HG02623 (cell line): ENCODE measurements around the gene MIPOL1.
"Not testable (repeated sequence)": the region's sequence is repeated elsewhere in the genome, so short reads cannot be mapped to it uniquely, and the experiment has no call there.

ENCODE experiments used
- ATAC-seq: cut with Tn5 transposase; IDR thresholded peaks from one replicate; pipeline ENCODE4 v1.9.1; 2021; ENCODE audit warnings: moderate library complexity; ENCODE audit not compliant: unreplicated experiment

The MIPOL1 gene

DNA sequence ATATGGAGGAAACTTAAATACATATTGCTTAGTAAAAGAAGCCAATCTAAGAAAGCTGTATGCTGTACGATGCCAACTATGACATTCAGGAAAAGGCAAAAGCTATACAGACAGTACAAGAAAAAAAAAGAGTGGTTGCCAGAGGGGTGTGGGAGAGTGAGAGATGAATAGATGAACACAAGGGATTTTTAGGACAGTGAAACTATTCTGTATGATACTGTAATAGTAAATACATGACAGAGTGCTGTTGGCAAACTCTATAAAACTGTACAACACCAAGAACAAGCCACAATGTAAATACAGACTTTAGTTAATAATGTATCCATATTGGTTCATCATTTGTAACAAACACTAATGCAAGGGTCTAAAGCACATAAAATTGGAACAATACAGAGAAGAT, 10.9 kb upstream of the MIPOL1 start:
- ATAC-seq, result no peak

DNA sequence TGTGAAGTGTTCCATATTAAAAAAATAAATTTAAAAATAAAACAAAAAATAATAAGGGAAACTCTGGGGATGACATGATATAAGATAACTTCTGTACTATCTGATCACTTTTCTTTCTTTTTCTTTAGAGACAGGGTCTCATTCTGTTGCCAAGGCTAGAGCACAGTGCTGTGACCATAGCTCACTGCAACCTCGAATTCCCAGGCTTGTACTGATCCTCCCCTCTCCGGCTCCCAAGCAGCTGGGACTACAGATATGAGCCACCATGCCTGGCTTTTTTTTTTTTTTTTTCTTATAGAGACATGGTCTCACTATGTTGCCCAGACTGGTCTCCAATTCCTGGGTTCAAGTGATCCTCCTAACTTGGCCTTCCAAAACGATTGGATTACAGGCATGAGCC, 10.4 kb upstream of the MIPOL1 start:
- no peak for ATAC-seq

DNA sequence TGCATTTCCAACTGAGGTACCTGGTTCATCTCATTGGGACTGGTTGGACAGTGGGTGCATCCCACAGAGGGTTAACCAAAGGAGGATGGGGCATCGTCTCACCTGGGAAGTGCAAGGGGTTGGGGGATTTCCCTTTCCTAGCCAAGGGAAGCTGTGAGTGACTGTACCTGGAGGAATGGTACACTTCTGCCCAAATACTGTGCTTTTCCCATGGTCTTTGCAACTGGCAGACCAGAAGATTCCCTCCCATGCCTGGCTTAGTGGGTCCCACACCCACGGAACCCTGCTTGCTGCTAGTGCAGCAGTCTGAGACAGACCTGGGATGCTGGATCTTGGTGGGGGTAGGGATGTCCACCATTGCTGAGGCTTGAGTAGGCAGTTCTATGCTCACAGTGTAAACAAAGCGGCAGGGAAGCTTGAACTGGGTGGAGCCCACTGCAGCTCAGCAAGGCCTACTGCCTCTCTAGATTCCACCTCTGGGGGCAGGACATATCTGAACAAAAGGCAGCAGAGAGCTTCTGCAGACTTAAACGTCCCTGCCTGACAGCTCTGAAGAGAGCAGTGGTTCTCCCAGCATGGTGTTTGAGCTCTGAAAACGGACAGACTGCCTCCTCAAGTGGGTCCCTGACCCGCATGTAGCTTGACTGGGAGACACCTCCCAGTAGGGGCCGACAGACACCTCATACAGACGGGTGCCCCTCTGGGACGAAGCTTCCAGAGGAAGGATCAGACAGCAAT, 9.7 kb upstream of the MIPOL1 start:
- ATAC-seq, result not testable (repeated sequence)

DNA sequence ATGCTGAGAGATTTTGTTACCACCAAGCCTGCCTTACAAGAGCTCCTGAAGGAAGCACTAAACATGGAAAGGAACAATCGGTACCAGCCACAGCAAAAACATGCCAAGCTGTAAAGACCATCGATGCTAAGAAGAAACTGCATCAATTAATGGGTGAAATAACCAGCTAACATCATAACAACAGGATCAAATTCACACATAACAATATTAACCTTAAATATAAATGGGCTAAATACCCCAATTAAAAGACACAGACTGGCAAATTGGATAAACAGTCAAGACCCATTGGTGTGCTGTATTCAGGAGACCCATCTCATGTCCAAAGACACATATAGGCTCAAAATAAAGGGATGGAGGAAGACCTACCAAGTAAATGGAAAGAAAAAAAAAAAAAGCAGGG, 8.0 kb upstream of the MIPOL1 start:
- ATAC-seq, result not testable (repeated sequence)

DNA sequence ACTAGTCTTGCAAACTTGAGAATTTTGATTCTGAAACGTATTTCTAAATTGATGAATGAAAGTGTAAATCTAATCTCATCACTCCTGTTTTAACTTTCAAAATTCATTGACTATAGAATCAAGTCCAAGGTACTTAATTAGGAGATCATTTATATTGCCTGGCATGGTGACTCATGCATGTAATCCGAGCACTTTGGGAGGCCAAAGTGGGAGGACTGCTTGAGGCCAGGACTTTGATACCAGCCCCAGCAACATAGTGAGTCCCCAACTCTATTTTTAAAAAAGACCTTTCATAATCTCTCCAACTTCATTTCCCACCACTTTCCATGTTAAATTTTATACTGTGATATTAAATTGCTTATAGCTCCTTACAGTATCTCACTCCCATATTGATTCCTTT, 3.0 kb upstream of the MIPOL1 start:
- no peak for ATAC-seq

DNA sequence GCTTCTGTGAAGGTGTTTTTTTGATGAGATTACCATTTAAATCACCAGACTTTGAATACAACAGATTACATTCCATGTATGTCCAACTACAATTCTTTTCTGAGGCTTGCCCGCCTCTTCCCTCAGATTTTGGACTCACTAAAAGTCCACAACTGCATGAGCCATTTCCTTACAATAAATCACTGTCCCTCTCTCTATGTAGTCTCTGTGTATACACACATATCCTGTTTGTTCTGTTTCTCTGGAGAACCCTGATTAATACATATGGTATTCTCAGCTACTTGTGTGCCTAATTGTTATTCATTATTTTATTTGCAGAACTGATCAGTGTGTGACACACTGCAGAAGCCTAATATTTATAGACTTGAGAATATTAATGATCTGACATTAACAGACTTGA, 2.4 kb upstream of the MIPOL1 start:
- ATAC-seq, result no peak

DNA sequence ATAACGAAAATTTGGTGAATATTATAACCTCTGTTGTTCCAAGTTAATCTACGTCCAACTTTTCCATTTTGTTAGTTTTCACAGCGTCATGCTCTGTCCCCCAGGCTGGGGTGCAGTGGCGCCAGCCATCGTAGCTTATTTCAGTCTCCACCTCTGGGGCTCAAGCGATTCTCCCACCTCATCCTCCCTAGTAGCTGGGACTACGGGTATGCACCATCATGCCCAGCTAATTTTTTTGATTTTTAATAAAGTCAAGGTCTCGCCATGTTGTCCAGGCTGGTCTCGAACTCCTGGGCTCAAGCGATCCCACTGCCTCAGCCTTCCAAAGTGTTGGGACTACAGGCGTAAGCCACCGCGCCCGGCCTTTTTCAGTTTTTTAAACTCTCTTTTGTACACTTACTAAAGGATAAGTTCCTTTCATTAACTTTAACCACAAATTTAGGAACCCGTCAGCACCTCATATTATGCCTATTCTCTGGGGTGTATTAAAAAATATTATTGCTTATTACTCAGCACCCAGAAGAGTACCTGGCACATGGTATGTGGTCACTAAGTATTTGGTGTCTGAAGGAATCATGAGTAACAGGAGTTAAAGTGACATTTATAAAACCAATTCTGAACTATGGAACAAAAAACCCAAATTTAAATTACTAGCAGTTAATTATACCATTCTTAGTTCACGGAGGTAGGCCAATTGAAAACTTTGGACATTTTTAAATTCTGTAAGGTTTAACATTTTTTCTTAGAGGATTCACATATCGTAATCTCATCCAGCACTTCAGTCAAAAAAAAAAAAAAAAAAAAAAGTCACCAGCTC, 925 bp upstream of the MIPOL1 start:
- no peak for ATAC-seq

DNA sequence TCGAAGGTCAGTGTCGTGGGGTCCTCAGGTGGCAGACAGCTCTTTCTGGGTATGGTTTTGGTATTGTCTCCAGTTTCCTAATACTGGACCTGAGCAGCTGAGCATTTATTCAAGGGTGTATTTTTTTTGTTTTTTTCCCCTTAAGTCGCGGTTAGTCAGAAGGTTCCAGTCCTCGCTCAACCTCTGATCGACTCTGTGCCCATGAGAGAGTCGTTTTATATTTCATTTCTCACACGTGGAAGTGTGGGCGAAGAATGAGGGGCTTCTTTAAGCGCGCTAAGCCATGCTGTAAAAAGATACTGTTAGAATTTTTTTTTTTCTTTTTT, 499 bp downstream of the MIPOL1 start:
- ATAC-seq, result no peak

DNA sequence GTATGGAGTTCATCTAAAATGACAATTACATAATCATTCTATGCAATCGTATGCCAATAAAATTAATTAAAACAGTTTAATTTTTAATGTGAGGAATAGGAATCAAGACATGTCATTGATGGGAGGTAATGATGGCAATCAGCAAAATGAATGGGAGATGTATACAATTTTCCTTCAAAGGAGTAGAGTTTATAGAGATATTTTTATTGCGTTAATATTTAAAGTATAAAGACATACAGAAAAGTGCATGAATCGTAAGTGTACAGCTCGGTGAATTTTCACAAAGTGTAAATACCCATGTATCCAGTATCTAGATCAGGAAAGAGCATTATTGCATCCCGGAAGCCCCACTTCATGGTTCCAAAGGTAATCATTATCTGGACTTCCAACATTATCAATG, 1.2 kb downstream of the MIPOL1 start:
- ATAC-seq, result no peak

DNA sequence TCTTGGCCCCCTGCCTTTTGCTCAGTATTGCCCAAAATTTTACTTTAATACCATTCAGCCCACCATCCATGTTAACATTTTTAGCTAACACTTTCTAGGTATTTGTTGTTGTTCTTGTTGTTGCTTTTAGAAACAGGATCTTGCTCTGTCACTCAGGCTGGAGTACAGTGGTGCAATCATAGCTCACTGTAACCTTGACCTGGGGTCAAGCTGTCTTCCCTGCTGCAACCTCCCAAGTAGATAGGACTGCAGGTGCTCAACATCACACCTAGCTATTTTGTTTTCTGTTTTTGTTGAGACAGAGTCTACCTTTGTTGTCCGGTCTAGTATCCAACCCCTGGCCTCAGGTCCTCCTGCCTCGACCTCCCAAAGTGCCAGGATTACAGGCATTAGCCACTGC, 4.0 kb downstream of the MIPOL1 start:
- no peak for ATAC-seq

DNA sequence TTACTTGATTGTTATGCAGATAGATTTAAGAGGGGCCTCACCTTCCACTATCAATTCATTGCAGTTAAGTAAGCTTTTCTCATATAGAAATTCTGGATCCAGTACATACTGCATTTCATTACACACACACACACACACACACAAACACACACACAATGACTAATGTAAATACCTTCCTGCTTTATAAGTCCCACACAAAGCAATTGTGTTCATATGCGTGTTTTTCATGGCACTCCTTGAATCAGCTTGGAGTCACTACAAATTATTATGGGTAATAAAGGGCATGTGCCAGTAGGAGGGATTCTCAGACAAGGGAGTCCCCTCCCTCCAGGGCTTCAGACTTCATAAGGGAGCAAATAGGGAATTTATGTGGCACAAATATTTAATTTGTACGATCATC, 4.5 kb downstream of the MIPOL1 start:
- ATAC-seq, result no peak

DNA sequence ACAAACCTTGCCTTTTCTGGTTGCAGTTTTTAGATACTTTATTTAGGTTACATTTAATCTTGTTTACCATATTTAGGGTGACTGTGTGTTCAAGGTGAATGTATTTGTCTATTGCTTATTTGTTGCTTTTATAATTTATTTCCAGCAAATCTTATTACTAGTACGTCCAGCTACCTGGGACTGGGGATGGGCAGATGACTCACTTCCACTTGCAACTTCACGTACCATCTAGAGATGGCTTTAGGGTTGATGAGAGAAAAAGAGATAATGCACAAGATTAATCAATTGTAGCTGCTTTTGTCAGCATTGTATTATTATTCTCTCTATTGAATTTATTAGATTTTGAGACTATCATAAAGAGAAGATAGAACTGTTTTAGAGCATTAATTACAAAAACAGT, 5.1 kb downstream of the MIPOL1 start:
- ATAC-seq, result no peak

DNA sequence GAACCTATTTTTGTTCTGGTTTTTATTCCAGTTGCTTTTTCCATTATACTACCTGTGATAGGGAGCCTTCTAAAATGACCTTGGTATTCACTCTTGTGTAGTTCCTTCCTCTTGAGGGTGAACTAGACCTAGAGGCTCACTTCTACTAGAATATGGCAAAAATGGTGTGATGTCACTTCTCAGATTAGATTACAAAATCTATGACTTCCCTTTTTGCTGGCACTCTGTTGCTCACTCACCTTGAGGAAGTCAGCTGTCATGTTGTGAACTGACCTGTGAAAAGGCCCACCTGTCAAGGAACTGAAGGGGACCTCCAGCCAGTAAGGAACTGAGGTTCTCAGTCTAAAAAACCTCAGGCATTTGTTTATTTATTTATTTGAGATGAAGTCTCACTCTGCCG, 5.7 kb downstream of the MIPOL1 start:
- ATAC-seq, result no peak

DNA sequence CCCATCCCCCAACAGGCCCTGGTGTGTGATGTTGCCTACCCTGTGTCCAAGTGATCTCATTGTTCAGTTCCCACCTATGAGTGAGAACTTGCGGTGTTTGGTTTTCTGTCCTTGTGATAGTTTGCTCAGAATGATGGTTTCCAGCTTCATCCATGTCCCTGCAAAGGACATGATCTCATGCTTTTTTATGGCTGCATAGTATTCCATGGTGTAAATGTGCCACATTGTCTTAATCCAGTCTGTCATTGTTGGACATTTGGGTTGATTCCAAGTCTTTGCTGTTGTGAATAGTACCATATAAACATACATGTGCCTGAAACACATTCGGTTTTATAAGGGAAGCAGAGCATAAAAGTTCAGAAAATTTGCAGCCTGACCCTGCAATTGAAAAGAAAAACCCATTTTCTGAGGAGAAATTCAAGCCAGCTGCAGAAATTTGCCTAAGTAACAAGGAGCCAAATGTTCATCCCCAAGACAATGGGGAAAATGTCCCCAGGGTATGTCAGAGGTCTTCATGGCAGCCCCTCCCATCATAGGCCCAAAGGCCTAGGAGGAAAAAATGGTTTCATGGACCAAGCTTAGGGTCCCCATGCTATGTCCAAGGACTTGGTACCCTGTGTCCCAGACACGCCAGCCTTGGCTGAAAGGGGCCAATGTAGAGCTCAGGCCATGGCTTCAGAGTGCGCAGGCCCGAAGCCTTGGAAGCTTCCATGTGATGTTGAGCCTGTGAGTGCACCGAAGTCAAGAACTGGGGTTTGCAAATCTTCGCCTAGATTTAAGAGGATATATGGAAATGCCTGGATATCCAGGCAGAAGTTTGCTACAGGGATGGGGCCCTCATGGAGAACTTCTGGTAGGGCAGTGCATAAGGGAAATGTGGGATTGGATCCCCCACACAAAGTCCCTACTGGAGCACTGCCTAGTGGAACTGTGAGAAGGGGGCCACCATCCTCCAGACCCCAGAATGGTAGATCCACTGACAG, 8.2 kb downstream of the MIPOL1 start:
- ATAC-seq, result not testable (repeated sequence)

DNA sequence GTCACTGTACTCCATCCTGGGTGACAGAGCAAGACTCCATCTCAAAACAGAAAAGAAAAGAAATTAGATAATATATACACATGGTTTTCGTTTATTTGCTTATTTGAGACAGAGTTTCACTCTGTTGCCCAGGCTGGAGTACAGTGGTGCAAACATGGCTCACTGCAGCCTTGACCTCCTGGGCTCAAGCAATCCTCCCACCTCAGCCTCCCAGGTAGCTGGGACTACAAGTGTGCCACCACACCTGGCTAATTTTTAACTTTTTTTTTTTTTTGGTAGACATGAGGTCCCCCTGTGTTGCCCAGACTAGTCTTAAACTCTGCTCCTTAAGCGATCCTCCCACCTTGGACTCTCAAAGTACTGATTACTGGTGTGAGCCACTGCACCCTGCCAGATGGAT, 11.9 kb downstream of the MIPOL1 start:
- not testable (repeated sequence) for ATAC-seq

DNA sequence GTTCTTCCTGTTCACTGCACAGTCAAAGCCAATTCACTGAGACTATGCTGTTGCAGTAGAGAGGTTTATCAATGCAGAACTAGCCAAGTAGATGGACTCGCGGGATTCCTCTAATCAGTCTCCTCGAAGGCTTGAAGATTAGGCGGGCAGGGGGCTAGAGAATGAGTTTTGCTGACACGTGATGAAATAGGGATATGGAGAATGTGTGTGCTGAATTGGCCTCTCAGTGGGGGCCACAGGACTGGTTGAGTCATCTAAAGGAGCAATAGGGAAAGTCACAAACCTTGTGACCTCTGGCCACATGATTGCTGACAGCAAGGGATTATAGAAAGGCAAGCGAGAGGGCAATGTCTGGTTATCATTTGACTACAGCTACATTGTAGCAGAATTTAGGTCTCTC, 12.7 kb downstream of the MIPOL1 start:
- no peak for ATAC-seq

DNA sequence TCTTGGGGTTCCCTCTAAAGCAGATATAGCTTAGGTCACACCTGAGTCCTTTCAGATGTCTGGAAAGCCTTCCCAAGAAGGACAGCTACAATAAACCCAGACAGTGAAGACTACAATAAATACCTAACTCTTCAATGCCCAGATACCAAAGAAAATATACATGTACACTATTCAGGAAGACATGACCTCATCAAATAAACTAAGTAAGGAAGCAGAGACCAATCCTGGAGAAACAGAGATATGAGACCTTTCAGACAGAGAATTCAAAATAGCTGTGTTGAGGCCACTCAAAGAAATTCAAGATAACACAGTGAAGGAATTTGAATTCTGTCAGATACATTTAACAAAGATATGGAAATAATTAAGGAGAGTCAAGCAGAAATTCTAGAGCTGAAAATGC, 15.3 kb downstream of the MIPOL1 start:
- no peak for ATAC-seq

DNA sequence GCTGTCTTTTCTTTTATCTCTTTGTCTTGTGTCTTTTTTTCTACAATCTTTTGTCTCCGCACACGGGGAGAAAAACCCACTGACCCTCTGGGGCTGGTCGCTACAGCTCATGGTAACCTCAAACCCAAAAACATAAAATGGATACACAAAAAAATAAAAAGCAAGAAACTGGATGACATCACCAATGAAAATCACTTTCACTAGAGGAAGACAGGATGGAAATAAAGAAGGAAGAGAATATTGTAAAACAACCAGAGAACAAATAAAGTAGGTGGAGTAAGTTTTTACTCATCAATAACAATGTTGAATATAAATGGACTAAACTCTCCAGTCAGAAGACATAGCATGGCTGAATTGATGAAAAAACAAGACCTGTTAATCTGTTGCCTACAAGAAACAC, 17.6 kb downstream of the MIPOL1 start:
- no peak for ATAC-seq

DNA sequence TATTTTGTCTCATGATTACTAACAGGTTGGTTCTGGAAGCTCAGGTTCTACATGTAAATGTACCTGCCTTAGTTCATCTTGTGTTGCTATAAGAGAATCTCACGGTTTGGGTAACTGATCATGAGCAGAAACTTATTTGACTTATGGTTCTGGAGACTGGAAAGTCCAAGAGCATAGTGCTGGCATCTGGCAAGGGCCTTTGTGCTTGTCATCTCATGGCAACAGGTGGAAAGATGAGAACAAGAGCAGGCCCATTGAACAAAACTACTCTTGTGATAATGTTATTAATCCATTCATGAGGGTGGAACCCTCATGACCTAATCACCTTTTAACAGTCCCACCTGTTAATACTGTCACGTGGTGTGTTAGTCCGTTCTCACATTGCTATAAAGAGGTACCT, 23.3 kb downstream of the MIPOL1 start:
- ATAC-seq, result no peak

DNA sequence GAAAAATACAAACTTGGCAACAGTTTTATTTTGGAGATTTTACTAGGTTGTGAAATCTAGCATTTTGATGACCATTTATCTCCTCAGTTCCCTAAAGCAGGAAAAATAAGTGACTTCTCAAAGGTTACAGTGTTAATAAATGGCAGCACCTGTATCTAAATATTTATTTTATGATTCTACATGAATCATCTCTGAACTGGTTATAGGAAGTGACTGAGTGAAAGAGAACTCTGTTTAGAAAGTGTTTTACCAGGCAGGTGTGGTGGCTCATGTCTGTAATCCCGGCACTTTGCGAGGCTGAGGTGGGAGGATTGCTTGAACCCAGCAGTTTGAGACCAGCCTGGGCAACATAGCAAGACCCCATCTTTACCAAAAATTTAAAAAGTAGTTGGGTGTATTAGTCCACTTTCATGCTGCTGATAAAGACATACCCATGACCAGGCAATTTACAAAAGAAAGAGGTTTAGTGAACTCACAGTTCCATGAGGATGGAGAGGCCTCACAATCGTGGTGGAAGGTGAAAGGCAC, 26.3 kb downstream of the MIPOL1 start:
- ATAC-seq, result no peak

DNA sequence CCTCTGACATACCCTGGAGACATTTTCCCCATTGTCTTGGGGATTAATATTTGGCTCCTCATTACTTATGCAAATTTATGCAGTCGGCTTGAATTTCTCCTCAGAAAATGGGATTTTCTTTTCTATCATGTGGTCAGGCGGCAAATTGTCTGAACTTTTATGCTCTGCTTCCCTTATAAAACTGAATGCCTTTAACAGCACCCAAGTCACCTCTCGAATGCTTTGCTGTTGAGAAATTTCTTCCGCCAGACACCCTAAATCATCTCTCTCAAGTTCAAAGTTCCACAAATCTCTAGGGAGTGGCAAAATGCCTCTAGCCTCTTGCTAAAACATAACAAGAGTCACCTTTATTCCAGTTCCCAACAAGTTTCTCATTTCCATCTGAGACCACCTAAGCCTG, 27.9 kb downstream of the MIPOL1 start:
- ATAC-seq, result not testable (repeated sequence)
